HG03175 (cell line): ENCODE results near the gene SFT2D3.

Source experiments
- ATAC-seq: cut with Tn5 transposase; IDR thresholded peaks from one replicate; pipeline ENCODE4 v1.9.1; 2021; ENCODE audit warnings: mild to moderate bottlenecking, moderate library complexity; ENCODE audit not compliant: unreplicated experiment

SFT2D3 gene, protein sequence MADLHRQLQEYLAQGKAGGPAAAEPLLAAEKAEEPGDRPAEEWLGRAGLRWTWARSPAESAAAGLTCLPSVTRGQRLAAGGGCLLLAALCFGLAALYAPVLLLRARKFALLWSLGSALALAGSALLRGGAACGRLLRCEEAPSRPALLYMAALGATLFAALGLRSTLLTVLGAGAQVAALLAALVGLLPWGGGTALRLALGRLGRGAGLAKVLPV

DNA sequence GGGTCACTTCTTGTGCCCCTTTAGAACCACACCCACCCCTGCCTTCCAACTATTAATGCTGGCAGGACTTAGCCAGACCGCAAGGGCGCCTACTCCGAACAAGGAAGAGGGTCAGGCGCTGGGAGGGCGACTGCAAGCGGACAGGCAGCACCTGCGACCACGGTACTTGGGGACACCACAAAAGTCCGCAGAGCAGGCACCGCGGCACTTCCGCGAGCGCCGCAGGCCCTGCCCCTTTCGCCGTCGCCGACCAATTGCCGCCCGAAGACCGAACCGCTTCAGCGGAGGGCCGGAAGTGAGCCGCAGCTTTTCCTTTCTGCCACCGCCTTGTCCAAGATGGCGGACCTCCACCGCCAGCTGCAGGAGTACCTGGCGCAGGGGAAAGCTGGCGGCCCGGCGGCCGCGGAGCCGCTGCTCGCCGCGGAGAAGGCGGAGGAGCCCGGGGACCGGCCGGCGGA is at the start of gene SFT2D3:
Gene SFT2D3 (plus strand): TSS at position 305 of the 458 bp plus-strand sequence. CDS start 32 bp downstream, at position 337.
- ATAC-seq: peak; percentile 62

DNA sequence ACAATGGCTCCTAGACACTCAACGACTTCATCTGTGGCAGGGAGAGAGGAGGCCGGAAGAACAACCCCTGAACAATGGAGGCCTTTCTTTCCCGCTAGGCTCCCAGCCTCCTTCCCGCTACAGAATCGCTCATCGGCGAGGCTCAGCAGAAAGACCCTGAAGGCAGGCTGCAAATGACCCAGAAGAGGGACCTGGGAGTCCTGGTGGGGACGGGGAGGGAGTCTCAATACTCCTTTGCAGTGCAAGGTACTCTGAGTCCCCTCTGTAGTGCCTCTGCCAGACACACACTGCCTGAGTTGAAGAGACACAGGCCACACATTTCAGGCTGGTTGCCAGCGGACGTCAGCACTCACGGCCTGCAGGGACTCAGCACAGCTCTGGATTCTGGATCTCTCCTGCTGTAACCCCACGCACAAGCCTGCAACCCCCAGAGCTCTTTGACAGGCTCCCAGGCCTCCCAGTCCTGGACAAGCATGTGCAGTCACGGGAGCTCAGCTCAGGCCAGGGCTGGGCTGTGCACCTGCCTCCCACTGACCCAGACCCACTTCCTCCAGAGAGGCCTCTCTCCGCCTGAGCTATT is 49.2 kb upstream of the SFT2D3 start:
- ATAC-seq: no peak

DNA sequence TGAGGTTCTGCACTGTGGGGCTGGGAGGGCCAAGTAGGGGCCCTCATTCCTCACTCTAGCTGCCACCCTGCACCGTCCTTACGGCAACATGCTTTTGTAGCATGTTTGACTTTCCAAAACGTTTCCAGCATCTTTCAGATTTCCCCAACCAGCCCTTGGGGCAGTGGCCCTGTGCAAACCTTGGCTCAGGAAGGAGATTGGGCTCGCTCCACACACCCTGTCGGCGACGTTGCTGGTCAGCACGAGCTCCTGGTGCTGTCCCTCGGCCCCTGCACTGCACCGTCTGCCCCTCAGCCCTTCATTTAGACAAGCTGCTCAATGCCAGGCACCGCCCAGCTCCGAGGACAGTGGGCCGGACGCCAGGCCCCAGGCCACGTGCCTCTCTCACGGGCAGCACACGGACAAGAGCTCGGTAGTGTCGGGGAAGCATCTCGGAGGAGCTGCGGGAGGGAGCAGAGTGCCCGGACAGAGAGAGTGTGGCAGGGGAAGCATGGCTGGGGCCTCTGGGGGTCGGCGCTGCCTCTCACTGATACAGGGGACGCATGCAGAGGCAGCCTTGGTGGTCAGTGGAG is 48.4 kb upstream of the SFT2D3 start:
- ATAC-seq: no peak

DNA sequence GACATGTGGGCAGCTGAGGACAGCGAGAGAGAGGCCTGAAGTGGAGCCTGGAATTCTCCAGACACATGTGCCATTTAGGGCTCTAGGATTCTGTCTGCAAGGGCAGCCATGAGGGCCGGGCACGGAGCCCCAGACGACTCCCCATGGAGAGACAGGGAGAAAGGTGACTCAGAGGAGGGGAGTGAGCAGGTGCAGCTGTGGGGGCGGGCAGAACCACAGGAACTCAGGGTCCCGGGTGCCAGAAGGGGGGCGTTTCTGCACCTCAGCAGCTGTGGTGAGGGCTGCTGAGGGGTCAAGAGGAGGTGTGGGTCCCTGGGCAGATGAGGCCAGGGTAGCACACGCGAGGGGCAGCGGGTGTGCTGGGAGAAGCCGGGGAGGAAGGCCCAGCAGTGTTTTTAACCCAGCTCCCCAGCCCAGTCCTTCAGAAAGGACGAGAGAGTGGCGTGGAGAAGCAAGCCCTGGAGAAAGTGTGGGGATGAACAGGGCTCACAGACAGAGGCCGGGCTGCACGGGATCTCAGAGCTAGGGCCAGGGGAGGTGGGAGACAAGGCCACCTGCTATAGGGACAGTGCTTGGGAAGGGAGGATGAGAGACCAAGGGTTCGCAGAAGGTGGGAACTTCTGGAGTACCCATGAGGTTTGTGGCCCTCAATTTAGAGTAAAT is 47.7 kb upstream of the SFT2D3 start:
- ATAC-seq: no peak

DNA sequence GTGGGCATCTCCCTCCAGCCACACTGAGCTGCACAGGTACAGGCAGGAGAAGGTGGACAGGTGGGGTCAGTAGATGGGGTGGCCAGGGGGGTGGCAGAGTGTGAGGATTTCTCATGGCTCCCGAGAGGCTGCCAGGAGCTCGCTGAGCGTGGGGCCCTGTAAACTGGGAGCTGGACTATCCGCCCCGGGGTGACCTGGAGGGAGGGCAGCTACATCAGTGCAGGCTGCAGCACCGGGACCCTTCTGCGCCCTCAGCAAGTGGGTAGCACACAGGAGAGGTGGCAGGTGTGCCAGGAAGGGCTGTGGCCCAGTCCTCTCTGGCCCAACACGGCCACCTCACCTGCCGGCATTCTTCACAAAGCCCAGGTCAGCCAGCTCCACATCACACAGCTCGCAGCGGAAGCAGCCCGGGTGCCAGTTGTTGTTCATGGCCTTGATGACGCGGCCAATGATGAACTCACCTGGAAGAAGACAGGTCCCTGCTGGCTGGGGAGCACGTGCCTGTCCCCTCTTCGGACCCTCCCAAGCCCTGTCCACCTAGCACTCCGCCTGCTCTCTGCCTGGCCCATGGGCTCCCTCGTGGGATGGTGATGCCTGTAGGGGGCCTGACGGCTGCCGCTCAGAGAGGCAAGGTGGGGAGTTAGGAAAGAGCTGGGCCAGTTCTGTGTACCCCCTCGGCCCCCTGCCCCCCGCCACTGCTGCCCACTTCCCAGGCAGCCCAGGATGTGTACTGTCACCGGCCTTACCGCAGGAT is 47.0 kb upstream of the SFT2D3 start:
- ATAC-seq: no peak

DNA sequence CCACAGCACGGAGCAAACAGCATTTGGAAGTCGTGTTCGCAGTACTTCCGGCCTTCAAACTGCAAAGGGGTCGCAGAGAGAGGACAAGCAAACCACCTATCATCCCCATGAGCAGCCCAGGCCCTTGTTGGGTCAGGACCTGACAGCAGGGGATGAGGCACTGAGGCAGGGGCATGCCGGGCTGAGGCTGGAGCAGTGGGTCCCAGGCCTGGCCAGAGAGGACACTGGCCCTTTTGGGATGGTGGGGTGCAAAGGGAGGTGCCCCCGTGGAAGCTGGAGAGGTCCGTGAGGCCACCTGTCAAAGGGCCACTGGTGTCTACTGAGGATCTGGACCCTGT is 46.5 kb upstream of the SFT2D3 start:
- ATAC-seq: no peak

DNA sequence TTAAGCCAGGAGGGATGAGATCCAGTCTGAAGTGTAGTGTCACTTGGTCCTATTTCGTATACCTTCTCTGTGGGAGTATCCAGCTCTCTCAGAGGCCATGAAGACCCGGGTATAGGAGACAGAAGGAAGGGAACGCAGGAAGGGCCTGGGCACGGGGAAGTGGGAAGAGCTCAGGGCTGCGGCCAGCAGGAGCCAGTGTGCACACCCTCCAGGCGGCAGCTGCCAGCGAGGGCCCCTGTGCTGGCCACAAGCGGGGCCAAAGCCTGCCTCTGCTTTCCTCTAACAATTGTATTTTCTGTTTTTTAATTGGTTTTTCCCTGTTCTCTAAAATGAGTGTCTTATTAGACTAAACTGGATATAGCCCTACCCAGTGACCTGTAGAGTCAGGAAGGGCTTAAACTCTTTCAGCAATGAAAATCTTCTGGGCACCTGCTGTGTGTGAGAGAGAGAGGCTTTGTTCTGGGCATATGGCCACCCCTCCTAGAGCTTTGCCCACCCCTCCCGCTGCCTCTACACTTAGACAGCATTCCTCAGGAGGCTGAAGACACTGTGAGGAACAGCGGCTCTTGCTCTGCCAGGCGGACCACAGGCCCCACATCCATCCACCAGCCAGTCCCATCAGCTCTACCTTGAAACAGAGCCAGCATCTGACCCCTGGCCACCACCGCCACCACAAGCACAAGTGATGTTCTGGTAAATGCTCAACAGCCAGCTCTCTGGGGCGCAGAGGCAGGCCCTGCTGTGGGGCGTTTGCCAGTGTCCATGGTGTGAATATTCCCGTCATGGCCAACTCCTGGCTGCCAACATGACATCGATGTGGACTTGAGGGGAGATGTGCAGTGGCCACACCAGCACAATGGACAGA is 45.9 kb upstream of the SFT2D3 start:
- ATAC-seq: no peak

DNA sequence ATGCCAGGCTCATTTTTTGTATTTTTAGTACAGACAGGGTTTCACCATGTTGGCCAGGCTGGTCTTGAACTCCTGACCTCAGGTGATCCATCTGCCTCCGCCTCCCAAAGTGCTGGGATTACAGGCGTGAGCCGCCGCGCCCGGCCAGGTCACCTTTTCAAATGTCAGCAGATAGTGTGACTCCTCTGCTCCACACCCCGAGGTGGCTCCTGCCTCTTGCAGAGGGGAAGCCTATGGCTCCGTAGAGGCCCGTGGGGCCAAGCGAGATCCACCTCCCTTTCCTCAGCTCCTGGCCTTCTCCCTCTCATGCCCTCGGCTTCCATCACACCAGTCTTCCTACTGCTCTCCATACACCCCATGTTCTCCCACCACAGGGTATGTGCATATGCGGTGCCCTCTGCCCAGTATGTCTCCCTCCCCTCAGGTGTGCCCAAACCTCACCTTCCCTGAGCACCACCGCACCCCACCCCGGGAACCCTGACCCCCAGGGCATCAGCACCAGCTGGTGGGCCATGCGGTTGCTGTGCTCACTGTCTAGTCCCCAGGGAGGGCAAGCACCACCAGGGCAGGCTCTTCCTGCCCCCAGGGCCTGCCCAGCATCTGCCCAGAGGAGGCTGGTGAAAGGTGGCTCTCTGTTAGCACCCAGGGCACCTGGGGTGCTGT is 44.6 kb upstream of the SFT2D3 start:
- no peak for ATAC-seq

DNA sequence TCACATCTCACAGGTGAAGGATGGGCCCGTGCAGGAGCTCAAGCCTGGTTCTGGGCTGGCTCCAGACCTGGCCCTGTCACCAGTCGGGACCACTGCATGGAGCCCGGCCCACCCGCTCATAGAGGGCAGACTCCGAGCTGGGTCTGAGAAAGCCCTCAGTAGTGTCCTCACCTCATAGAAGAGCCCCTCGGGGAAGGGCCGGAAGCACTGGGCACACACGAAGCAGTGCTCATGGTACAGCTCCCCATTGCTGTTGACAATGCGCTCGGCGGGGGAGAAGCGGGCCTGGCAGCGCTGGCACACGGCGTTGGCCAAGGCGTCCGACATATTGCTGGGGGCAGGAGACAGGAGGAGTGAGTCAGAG is 44.1 kb upstream of the SFT2D3 start:
- ATAC-seq: no peak

DNA sequence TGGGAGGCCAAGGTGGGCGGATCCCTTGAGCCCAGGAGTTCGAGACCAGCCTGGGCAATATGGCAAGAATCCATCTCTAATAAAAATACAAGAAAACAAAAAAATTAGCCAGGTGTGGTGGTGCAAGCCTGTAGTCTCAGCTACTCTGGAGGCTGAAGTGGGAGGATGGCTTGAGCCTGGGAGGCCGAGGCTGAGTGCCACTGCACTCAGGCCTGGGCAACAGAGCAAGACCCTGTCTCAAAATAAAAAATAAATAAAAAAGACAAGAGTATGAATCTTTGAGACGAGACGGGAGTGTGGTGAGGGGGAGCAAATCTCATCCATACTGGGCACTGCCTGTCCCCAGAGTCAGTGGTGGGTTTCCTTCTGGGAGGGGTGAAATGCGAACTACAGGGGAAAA is 43.2 kb upstream of the SFT2D3 start:
- no peak for ATAC-seq

DNA sequence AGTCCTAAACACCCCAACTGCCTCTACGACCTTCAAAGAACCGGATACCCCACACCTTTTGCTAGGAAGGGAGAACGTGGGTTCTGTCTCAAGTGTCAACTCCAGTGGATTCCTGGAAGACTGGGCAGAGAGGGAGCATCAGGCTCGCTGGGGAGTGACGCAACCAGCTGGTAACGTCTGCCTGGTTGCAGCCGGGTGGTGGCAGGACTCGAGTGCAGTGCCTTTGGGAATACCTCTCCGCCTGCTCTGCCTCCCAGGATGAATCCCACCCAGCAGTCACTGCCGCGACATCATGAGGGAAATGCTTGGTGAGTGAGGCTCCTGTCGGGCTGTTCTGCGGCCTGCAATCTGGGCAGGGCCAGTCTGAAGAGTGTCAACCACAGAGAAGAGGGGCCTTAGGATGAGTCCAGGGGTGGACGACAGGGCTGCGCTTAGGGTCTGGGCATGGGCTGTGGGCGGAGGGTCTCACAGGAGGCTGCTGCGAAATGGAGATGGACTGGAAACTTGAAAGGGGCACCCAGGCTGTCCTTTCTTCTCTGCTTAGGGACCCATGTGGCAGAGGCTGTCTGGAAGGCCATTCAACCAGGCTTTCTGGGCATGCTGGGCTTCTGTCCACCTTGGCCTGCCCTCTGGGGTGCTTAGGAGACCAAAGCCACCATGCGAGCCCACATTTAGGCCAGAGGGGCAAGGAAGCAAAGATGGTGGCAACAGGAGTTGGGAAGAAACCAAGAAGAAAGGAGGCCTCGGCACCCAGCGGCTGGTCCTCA is 42.5 kb upstream of the SFT2D3 start:
- no peak for ATAC-seq

DNA sequence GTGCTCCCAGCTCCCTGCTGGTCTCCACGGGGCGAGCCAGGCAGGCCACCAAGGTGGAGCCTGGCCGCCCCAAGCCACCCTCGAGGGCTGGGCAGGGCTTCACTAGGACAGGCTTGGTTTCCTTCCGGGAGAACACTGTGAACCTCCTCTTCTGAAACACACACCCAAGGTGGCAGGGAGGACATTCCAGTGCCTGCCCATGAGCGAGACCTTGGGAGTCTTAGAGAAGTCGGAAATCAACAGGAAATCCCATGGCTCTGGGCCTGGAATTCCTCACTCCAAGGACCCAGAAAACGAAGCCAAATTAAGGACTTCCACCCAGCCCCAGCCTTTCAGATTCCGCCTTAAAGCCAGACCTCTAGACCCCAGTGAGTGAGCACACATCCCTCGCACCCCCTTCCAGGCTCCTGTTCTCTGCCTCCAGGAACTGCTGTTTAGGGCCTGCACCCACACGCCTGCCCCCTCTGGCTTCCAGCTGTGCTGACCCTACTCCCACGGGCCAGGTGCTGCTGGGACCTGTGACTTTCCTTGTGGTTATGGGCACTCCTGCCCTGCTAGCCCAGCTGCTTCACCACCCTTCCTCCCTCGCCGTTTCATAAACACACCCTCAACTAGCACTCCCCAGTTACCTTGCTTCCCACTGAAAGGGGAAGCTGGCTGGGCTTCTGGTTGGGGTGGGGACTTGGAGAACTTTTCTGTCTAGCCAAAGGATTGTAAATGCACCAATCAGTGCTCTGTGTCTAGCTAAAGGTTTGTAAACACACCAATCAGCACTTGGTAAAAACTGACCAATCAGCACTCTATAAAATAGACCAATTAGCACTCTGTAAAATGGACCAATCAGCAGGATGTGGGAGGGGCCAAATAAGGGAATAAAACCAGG is 41.6 kb upstream of the SFT2D3 start:
- ATAC-seq: no peak

DNA sequence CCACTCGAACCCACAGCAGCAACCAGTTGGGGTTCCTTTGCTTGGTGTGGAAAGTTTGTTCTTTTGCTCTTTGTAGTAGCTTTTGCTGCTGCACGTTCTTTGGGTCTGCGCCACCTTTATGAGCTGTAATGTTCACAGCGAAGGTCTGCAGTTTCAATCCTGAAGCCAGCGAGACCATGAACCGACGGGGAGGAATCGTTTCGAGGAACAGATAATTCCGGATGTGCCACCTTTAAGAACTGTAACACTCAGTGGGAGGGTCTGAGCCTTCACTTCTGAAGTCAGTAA is 41.1 kb upstream of the SFT2D3 start:
- no peak for ATAC-seq

DNA sequence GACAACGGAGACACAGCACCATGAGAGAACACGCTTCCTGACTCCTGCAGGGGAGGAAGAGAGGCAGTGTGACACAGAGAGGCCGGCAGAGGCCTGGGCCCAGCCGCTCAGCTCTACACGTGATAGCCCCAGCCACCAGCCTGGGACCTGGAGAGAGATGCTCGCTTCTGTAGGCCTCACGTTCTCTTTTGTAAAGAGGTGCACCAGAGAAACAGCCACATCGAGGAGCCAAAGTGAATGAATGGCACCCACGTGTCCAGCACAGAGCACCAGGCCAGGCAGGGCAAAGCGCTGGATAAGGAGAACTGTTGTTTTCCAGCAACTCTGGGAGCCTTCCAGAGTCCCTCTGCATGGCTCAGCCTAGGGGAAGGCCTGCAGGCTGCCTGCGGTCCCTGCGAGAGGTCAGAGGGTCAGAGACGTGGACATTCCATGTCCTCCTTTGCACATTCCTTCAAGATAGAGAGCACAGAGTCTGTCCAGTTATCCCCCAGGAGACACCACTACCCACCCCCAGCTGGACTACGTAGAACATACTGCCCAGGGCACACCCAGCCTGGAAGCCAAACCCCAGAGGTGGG is 40.1 kb upstream of the SFT2D3 start:
- ATAC-seq: no peak

DNA sequence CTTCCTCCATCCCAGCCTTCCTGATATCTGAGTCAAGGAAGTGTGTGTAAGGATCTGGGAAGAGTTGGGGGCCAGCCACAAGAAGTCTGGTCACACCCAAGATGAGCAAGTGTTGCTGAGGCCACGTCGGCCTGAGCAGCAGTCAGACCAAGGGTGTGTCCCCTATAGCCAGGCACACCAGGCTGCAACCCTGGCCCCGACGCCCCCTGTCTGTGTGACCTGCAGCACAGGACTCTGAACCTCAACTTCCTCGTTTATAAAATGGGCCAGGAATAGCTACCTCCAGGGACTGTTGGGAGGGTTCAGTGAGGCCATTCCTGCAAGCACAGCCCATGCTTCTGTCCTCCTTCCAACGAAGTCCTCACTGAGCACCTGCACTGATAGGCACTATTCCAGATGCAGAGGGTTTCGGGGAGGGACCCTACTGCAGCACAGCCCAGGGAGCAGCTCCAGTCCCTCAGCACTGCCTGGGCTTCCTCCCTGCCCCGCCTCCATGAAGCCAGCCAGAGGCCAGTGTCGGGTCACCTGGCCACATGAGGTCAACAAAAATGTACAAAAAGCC is 39.3 kb upstream of the SFT2D3 start:
- no peak for ATAC-seq

DNA sequence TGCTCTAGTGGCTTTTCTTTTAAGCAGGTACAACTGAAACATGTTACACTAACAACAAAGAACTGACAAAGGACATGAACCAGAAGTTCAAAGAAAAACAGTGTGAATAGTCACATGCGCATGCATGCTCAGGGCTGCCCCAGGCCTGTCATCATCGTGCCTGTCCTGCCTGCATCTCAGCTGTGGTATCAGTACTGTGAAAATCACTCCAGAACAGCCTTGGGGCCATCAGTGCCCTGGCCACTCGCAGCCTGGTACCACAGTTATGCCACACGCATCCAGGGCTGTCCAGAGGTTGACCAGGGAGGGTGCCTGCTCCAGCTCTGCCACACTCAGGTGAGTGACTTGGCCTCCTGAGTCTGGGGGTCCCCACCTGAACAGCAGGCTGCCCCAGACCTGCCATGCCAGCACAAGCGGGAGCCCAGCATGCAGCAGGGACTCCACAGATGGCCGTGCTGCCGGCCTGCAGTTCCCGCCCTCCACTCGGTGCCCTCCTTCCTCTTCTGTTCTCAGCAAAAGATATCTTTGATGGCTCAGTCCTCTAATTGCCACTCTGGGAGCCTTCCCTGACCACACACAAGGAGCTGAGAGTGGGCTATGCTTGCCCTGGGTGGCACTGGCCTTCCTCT is 38.2 kb upstream of the SFT2D3 start:
- no peak for ATAC-seq

DNA sequence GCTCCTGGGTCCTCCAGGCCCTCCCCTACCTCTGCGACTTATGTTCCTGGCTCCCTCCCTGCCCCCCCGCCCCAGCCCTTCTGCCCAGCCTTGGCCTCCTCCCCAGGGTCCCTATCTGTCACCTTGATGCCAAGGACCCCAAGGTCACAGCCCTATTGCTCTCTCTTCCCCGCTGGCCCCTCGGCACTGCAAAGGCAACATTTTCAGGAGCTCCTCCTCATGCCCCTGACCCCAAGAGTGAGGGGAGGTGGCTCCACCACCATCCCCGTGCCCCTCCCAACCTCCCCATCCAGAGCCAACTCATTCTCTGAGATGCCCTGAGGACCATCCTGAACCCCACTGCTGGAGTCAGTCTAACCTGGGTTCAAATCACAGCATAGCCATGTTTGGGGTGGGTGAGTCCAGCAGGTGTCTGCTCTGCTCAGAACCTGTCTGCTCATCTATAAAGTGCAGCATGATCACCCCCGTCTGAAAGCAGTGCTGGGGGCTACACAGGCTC is 37.7 kb upstream of the SFT2D3 start:
- no peak for ATAC-seq
